ENCODE measurements around the gene FMN2. TPM values are rescaled to one million over a fixed set of nuclear protein-coding genes. Genes with fewer than 3 reads are reported as not detected.

FMN2 gene
- total and polyA plus RNA-seq, 9 donors, result 0.60 to 10.1 (median 2.5) TPM

DNA sequence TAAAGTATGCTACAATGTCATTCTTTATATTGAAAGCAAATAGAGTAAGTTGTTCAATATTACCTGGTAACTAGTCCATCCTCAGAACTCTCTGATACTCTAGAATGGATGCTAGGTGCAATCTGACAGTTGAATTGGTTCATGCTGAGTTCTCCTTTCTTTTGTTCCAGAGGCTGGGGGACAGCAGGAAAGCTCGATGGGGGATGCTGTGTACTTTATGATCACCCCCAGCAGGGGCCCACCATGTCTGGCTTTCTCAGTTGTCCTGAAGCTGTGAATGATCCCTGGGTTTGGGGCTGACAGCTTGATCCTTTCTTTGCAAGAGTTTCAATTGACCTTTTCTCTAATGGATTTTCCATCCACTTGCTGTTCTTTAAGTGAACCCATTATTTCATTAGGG, 22.5 kb downstream of the FMN2 start:
- TF ChIP-seq EP300 (IDR thresholded peaks at IDR 0.05) (no peak), POLR2A (IDR thresholded peaks at IDR 0.05) (no peak)
- TF ChIP-seq, protein P1, sequence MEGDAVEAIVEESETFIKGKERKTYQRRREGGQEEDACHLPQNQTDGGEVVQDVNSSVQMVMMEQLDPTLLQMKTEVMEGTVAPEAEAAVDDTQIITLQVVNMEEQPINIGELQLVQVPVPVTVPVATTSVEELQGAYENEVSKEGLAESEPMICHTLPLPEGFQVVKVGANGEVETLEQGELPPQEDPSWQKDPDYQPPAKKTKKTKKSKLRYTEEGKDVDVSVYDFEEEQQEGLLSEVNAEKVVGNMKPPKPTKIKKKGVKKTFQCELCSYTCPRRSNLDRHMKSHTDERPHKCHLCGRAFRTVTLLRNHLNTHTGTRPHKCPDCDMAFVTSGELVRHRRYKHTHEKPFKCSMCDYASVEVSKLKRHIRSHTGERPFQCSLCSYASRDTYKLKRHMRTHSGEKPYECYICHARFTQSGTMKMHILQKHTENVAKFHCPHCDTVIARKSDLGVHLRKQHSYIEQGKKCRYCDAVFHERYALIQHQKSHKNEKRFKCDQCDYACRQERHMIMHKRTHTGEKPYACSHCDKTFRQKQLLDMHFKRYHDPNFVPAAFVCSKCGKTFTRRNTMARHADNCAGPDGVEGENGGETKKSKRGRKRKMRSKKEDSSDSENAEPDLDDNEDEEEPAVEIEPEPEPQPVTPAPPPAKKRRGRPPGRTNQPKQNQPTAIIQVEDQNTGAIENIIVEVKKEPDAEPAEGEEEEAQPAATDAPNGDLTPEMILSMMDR (IDR thresholded peaks at IDR 0.05), result no peak
- H3K9me3 ChIP-seq, result no peaks in the 10 kb centered on the region
- WGBS, 3 donors, result 58 to 78% (median 63%) methylated on average over 1 of the region's 1 CpG
- H3K4me1 ChIP-seq (ENCODE audit: insufficient read depth), result no peaks in the 10 kb centered on the region
- H3K36me3 ChIP-seq, result no peaks in the 10 kb centered on the region
- DNase-seq, result no peak
- H3K27me3 ChIP-seq, result no peaks in the 10 kb centered on the region
- no peak overlapping the region for H3K4me3 ChIP-seq
- no peak overlapping the region for H3K27ac ChIP-seq
- intact Hi-C loops (cut with DNase I), result no loop called here

DNA sequence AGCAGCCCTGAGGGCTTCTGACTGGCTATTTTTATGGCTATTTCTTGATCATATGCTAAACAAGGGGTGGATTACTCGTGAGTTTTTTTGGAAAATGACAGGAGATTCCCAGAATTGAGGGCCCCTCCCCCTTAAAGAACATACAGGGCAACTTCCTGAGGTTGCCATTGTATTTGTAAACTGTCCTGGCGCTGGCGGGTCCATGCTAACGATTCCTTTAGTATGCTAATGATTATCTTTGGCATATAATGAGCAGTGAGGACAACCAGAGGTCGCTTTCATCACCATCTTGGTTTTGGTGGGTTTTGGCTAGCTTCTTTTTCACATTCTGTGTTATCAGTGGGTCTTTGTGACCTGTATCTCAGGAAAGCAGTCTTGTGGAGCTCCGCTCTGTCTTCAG, 24.1 kb downstream of the FMN2 start:
- H3K27me3 ChIP-seq, result no peaks in the 10 kb centered on the region
- no peak for DNase-seq
- intact Hi-C loops (cut with DNase I), result no loop called here
- H3K36me3 ChIP-seq, result no peaks in the 10 kb centered on the region
- no peak overlapping the region for H3K27ac ChIP-seq
- no peak overlapping the region for H3K4me3 ChIP-seq
- TF ChIP-seq, protein P1 (IDR thresholded peaks at IDR 0.05), result no peak
- TF ChIP-seq POLR2A (IDR thresholded peaks at IDR 0.05) (no peak), EP300 (IDR thresholded peaks at IDR 0.05) (no peak)
- 73 to 90% (median 90%) methylated on average over 6 of the region's 6 CpGs for WGBS, 3 donors
- no peaks in the 10 kb centered on the region for H3K4me1 ChIP-seq (ENCODE audit: insufficient read depth)
- no peaks in the 10 kb centered on the region for H3K9me3 ChIP-seq

DNA sequence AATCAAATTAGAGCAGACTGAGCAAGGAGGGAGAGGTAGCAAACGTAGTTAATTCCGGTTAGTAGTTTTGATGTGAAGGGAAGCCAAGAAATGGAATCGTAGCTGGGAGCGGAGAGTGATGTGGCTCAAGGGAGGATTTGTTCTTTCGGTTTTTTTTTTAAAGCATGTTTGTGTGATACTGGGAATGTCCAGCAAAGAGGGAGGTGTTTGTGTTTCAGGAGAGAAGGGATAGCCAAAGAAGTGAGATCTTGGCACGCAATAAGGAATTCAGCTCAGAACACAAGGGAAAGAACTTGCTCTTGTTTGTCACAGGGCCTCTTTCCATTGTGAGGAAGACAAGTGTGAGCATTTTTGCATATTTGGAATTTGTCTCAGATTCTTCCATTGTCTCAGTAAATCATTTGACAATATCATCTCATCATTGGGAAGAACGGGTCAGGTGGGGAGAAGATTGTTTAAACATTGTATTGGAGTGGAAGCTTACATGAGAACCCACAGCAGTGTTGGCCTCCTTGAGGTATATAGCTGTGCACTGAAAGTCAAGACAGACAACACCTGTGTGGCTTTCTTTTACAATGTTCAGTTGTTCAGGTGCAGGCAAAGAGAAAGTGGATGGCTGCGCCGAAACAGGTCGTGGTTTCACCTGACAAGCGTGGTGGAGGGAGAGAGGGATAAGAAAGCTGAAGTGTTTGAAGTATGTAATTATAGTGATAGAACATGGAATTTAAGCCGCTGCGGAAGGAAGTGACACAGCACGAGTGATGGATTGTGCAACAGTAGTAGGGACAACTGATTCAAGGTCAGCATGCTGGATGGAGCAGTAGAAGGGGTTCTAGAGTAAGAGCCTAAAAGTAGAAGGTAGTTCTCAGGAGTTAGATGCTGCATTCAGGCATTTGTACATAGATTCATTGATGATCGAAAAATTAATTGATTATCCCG, 25.4 kb downstream of the FMN2 start:
- H3K27me3 ChIP-seq, result no peaks in the 10 kb centered on the region
- 54 to 65% (median 60%) methylated on average over 15 to 16 of the region's 16 CpGs for WGBS, 3 donors
- no peaks in the 10 kb centered on the region for H3K36me3 ChIP-seq
- TF ChIP-seq, protein P1 (IDR thresholded peaks at IDR 0.05), result no peak
- TF ChIP-seq POLR2A (IDR thresholded peaks at IDR 0.05) (no peak), EP300 (IDR thresholded peaks at IDR 0.05) (no peak)
- no peak overlapping the region for H3K4me3 ChIP-seq
- DNase-seq, result no peak
- intact Hi-C loops (cut with DNase I), result no loop called here
- no peaks in the 10 kb centered on the region for H3K9me3 ChIP-seq
- no peak overlapping the region for H3K27ac ChIP-seq
- H3K4me1 ChIP-seq (ENCODE audit: insufficient read depth), result no peaks in the 10 kb centered on the region

DNA sequence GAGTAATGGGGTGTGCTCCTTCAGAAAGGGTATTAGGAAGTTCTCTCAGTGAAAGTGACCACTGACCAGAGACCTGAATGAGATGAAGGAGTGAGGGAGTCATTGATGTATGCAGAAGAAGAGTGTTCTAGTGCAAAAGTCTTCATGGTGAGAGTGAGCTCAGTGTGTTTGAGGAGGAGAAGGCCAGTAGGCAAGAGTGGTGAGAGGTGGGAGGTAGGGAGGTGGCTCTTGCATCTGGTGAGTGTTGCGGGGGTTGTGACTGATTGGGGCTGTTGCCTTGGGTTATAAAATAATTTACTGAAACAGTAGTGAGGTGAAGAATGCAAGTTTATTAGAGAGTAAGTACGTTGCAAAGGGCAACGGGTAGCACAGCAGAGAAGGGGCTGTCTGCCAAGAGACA, 26.2 kb downstream of the FMN2 start:
- TF ChIP-seq EP300 (IDR thresholded peaks at IDR 0.05), result no peak
- TF ChIP-seq POLR2A (IDR thresholded peaks at IDR 0.05), result no peak
- TF ChIP-seq, protein P1 (IDR thresholded peaks at IDR 0.05), result no peak
- H3K4me3 ChIP-seq, result no peak overlapping the region
- WGBS, 3 donors, result 69 to 81% (median 79%) methylated on average over 3 of the region's 3 CpGs
- DNase-seq, result no peak
- no peaks in the 10 kb centered on the region for H3K4me1 ChIP-seq (ENCODE audit: insufficient read depth)
- H3K36me3 ChIP-seq, result no peaks in the 10 kb centered on the region
- no peaks in the 10 kb centered on the region for H3K9me3 ChIP-seq
- intact Hi-C loops (cut with DNase I), result no loop called here
- H3K27ac ChIP-seq, result no peak overlapping the region
- H3K27me3 ChIP-seq, result no peaks in the 10 kb centered on the region
